ENCODE data around the gene EFHC1.

- TF ChIP-seq, protein P1, sequence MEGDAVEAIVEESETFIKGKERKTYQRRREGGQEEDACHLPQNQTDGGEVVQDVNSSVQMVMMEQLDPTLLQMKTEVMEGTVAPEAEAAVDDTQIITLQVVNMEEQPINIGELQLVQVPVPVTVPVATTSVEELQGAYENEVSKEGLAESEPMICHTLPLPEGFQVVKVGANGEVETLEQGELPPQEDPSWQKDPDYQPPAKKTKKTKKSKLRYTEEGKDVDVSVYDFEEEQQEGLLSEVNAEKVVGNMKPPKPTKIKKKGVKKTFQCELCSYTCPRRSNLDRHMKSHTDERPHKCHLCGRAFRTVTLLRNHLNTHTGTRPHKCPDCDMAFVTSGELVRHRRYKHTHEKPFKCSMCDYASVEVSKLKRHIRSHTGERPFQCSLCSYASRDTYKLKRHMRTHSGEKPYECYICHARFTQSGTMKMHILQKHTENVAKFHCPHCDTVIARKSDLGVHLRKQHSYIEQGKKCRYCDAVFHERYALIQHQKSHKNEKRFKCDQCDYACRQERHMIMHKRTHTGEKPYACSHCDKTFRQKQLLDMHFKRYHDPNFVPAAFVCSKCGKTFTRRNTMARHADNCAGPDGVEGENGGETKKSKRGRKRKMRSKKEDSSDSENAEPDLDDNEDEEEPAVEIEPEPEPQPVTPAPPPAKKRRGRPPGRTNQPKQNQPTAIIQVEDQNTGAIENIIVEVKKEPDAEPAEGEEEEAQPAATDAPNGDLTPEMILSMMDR (conservative IDR thresholded peaks at IDR 0.05), result no peak
- no peak for TF ChIP-seq ZFX (IDR thresholded peaks at IDR 0.05)
These were observed 119.5 kb downstream of the EFHC1 start for GRCh38 chr6:52539607-52540006.
